GM20000 (cell line): ENCODE measurements around the gene GPER1.

ENCODE experiments used
- DNase-seq: peaks from one replicate; pipeline ENCODE4 v3.0.0; 2012; ENCODE audit warnings: low spot score
- TF ChIP-seq, protein P1 (sequence below): IDR thresholded peaks from 2 replicates; pipeline ENCODE4 v1.5.1; 2012; ENCODE audit warnings: mild to moderate bottlenecking, control low read depth; ENCODE audit errors: extremely low read depth, missing control alignments

The GPER1 gene

DNA sequence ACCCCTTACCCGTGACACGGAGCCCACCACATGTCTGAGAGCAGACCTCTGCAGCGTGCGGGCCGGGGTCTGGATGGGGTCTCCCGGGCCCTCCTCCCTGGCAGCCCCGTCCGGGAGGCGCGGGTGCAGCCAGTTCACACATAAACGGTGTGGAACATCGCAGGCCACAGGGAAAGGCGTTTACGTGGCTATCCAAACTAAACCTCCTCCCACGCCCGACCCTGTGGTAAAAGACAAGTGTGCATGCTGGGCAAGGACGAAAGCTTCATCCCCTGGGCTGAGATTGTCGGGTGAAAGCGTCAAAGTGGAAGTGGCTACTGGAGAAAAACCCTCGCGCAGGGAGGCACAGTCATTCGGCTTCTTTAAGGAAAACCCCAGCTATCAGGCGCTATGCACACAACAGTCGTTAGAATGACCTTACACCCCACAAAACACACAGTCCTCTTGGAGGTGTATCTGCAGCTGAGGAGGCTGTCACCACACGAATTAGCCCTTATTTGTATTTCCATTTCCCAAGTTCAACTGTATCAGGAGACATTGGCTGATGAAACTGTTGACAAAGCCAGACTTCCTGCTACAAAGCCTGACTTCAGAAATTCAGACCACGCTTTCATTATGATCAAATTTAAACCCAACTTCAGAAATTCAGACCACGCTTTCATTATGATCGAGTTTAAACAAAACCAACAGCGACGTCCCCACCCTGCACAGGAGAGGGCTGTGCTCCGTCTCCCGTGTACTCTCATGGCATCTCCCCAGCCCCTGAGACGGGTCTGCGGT lies 15.3 kb downstream of the GPER1 start:
- TF ChIP-seq, protein P1, sequence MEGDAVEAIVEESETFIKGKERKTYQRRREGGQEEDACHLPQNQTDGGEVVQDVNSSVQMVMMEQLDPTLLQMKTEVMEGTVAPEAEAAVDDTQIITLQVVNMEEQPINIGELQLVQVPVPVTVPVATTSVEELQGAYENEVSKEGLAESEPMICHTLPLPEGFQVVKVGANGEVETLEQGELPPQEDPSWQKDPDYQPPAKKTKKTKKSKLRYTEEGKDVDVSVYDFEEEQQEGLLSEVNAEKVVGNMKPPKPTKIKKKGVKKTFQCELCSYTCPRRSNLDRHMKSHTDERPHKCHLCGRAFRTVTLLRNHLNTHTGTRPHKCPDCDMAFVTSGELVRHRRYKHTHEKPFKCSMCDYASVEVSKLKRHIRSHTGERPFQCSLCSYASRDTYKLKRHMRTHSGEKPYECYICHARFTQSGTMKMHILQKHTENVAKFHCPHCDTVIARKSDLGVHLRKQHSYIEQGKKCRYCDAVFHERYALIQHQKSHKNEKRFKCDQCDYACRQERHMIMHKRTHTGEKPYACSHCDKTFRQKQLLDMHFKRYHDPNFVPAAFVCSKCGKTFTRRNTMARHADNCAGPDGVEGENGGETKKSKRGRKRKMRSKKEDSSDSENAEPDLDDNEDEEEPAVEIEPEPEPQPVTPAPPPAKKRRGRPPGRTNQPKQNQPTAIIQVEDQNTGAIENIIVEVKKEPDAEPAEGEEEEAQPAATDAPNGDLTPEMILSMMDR, result no peak
- peak; percentile 81 for DNase-seq

DNA sequence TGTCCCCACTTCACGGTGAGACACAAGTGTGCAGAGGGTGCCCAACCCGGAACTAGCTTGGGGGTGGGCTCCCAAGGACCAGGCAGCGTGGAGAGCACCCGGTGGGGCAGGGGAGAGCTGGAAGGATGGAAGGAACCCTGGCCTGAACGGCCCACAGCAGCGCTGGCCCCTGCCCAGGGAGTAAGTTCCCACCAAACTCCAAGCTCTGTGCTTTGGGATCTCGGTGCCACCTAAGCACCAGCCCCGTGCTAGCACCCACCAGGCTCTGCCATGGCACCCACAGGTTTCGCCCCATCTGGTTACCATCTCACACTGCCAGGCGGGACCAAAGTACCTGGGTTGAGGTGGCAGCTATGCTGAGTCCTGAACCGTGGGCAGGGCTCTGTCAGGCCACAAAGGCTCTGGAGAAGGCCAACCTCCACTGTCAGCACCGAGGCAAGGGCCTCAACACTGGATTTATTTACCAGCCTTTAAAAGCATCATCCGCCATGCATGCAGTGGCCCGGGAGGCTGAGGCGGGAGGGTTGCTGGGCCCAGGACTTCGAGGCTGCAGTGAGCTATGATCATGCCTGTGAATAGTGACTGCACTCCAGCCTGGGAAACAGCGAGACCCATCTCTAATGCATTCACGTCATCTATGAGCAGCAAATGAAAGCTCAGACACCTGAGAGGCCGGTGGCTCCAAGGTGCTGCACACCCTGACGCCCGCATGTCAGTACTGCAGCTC lies 16.0 kb downstream of the GPER1 start:
- DNase-seq, result no peak
- TF ChIP-seq, protein P1, result no peak

DNA sequence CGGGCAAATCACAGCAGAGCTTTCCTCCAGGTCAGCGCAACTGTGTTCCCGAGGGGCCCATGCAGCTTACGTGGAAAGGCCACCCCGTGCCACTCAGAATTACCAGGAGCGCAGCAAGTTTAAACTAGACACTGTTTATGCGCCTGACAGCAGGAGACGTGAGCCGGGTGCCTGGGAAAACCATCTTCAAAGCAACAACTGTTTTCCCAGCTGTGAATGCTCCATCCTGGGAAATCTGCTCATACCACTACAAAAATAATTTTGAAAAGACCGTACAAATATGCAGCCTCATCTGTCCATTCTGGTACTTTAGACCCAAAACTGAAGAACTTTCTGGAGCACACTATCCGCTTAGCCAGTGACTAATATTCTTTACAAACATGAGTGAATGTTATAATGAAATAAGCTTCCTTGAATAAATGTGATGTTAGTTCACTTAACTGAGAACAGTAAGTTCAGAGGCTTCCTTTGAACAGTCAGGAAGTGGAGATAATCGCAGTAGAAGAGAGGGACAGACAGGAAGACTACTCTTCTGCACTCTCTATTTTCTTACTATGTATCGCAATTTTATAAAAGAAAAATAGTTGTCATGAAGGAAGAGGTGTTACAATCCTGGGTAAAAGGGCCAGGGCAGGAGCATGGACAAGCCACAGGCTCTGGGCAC lies 16.7 kb downstream of the GPER1 start:
- DNase-seq, result no peak
- TF ChIP-seq, protein P1, result no peak

DNA sequence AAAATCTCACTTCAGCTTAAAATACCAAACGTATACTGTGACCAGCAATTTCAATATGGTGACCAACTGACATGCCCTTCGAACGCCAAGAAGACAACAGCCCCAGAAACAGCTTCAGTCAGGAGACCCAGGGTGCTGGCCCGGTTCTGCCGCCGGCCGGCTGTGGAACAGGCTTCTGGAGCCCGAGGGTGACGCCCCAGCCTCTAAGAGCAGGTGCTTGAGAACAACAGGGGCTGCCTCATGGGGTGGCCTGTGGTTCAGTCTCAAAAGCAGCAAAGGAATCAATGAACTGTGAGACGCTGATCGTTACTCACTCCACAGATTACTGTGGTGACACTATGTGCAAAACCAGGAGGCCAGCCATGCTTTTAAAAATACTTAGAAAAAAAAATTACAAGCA lies 17.3 kb downstream of the GPER1 start:
- DNase-seq, result peak; percentile 87
- TF ChIP-seq, protein P1, result no peak

DNA sequence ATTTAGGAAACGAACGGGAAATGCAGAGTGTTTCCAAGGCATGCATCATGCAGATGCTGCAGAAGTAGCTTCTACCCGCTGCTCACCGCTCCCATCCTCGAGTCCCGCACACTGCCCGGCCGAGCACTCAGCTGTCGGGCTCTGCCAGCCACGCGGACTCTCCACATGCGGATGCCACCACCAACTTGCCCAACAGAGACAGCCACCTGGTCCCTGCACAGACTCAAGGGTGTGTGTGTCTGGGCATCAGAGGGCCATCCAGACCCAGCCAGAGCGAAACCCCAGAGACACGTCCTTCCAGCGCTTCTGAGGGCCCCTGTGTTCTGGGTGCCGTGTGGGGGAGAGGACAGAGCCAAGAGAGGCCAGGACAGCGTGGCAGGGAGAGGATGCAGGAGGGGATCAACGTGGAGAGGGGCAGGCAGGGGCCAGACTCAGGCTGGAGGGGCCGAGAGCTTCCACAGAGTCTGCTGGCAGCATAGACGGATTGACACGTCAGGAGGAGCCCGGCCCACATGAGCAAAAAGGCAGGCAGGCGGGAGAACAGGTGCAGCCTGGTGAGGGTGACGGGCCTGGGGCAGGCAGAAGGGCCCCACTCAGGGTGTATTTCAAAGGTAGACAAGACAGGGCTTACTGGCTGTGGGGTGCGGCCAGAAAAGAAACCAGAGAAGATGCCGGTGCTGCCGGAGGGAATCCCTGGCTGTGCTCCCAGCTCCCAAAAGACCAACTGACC lies 18.3 kb downstream of the GPER1 start:
- no peak for DNase-seq
- TF ChIP-seq, protein P1, result no peak

DNA sequence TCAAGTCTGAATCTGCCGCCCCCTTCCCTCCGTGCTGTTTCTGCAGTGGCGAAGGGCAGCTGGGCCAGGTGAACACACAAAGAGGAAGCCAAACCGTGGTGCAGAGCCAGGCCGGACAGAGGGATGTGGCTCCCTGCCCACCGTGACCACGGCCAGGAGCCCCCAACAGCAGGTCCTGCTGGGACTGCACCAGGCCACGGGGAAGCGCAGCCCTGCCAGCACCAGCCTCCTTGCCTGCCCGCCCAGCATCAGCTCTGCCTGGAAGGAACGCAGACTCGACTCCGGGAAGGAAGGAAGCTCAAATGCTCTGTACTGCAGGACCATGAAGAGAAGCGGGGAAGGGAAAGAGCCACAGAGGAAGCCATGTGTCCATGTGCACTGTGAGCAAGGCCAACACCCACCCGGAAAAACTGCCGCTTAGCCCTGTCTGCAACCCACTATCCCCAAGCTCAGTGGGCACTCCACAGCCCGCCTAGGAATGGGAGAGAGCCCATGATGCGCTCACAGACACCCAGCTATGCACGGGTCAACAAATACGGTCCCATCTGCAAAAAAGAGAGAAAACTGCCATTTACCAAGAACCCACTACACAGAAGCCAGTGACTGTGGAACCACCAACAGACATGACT lies 19.0 kb downstream of the GPER1 start:
- DNase-seq, result no peak
- TF ChIP-seq, protein P1, result no peak
